GM12878 (cell line): Measurements from ENCODE around the gene NIFK. TPM values are rescaled to one million over a fixed set of nuclear protein-coding genes. Genes with fewer than 3 reads are reported as not detected.
A peak's percentile ranks its signal among the peaks of the same experiment; 100 is the strongest.

ENCODE experiments used
- CBFB ChIP-seq: IDR thresholded peaks from 2 replicates; pipeline ENCODE4 v1.6.1; 2016; ENCODE audit warnings: antibody characterized with exemption, low read depth
- CHD2 ChIP-seq: IDR thresholded peaks from 2 replicates; pipeline ENCODE4 v1.6.1; 2011; ENCODE audit warnings: low read depth, low read length, improper control_type of control experiment, borderline replicate concordance
- CTCF ChIP-seq, 3 experiments: IDR thresholded peaks in 2 of 3; conservative IDR thresholded peaks in 1 of 3; 2 replicates each; pipeline ENCODE4 v1.5.1; 2011; ENCODE audit warnings: low read depth in 3 of 3, low read length in 3 of 3, mild to moderate bottlenecking in 3 of 3, control low read depth in 2 of 3, moderate library complexity in 2 of 3, inconsistent platforms in 1 of 3, mixed read lengths in 1 of 3; ENCODE audit not compliant: control insufficient read depth in 2 of 3, insufficient read depth in 1 of 3; ENCODE audit errors: extremely low read depth in 1 of 3
- EED ChIP-seq: sonication (generic); IDR thresholded peaks from 2 replicates; pipeline ENCODE4 v1.6.1; 2016; ENCODE audit warnings: antibody characterized with exemption, low read depth
- EZH2 ChIP-seq: IDR thresholded peaks from 2 replicates; pipeline ENCODE4 v1.6.1; 2012; ENCODE audit warnings: low read depth, mild to moderate bottlenecking, control low read depth, inconsistent platforms, low read length, borderline replicate concordance; ENCODE audit not compliant: control insufficient read depth
- FOS ChIP-seq: IDR thresholded peaks from 3 replicates; pipeline ENCODE4 v1.6.1; 2011; ENCODE audit warnings: borderline replicate concordance; ENCODE audit not compliant: insufficient read length; ENCODE audit errors: extremely low read depth
- FOXM1 ChIP-seq: IDR thresholded peaks from 2 replicates; pipeline ENCODE4 v1.6.1; 2012; ENCODE audit warnings: low read depth, mild to moderate bottlenecking, inconsistent platforms, low read length, moderate library complexity
- HDAC2 ChIP-seq: fragments of 200-600 bp; sonication (generic); IDR thresholded peaks from 2 replicates; pipeline ENCODE4 v1.6.1; 2017
- KAT2A ChIP-seq: conservative IDR thresholded peaks from 2 replicates; pipeline ENCODE4 v1.6.1; 2011; ENCODE audit warnings: low read depth, low read length; ENCODE audit not compliant: control insufficient read depth
- LARP7 ChIP-seq: fragments of 450-650 bp; IDR thresholded peaks from 2 replicates; pipeline ENCODE4 v1.6.1; 2017; ENCODE audit warnings: mild to moderate bottlenecking
- NBN ChIP-seq: fragments of 450-650 bp; IDR thresholded peaks from 2 replicates; pipeline ENCODE4 v1.6.1; 2016
- PKNOX1 ChIP-seq: fragments of 450-650 bp; IDR thresholded peaks from 2 replicates; pipeline ENCODE4 v1.6.1; 2016; ENCODE audit warnings: mild to moderate bottlenecking
- SKIL ChIP-seq: fragments of 450-650 bp; IDR thresholded peaks from 2 replicates; pipeline ENCODE4 v1.6.1; 2017; ENCODE audit warnings: mild to moderate bottlenecking, low read depth, inconsistent platforms; ENCODE audit not compliant: poor library complexity, severe bottlenecking
- SMAD1 ChIP-seq: fragments of 450-650 bp; IDR thresholded peaks from 2 replicates; pipeline ENCODE4 v1.6.1; 2018; ENCODE audit warnings: mild to moderate bottlenecking, low read depth; ENCODE audit not compliant: partially characterized antibody
- SMARCA5 ChIP-seq: fragments of 450-650 bp; IDR thresholded peaks from 2 replicates; pipeline ENCODE4 v1.6.1; 2017; ENCODE audit warnings: mild to moderate bottlenecking
- STAT1 ChIP-seq: fragments of 450-650 bp; conservative IDR thresholded peaks from 2 replicates; pipeline ENCODE4 v1.6.1; 2014; ENCODE audit warnings: antibody characterized with exemption, mild to moderate bottlenecking
- SUPT20H ChIP-seq: IDR thresholded peaks from 2 replicates; pipeline ENCODE4 v1.6.1; 2011; ENCODE audit warnings: low read depth, mild to moderate bottlenecking, low read length, moderate library complexity, borderline replicate concordance; ENCODE audit not compliant: control insufficient read depth
- USF1 ChIP-seq: IDR thresholded peaks from 2 replicates; pipeline ENCODE4 v1.6.1; 2011; ENCODE audit warnings: borderline replicate concordance, low read depth, mild to moderate bottlenecking, moderate library complexity, mixed read lengths, low read length; ENCODE audit not compliant: insufficient read depth; ENCODE audit errors: extremely low read length
- ZNF274 ChIP-seq: IDR thresholded peaks from one replicate; pipeline ENCODE4 v1.8.0; 2011; ENCODE audit not compliant: insufficient read length, insufficient read depth
- ZNF622 ChIP-seq: fragments of 450-650 bp; IDR thresholded peaks from 2 replicates; pipeline ENCODE4 v1.6.1; 2017; ENCODE audit warnings: mild to moderate bottlenecking, inconsistent platforms
- ZSCAN29 ChIP-seq: fragments of 450-650 bp; IDR thresholded peaks from 2 replicates; pipeline ENCODE4 v1.6.1; 2017; ENCODE audit warnings: mild to moderate bottlenecking, moderate library complexity
- polyA plus RNA-seq, 11 experiments: library from polyadenylated mRNA; depleted of rRNA in 4 of 11; unstranded in 6 of 11; stranded (reverse) in 5 of 11; fragments of >200 nt; fragmentation: Nextera tagmentation in 4 of 11; fragmentation: Illumina TruSeq in 1 of 11; extraction: Ambion mirVana in 4 of 11; extraction: Trizol in 1 of 11; gene quantifications; 1 replicate in 1 of 11; 2 replicates in 10 of 11; pipeline versions ENCODE4 v1.2.1 to v1.2.3, GENCODE V29; 2011 to 2016; ENCODE audit warnings: inconsistent platforms in 2 of 11, missing spikeins in 2 of 11, low read depth in 1 of 11
- total RNA-seq, 4 experiments: library from RNA; depleted of rRNA in 3 of 4; stranded (reverse); fragments of >200 nt in 3 of 4; fragmentation: Illumina TruSeq in 1 of 4; extraction: Trizol in 1 of 4; gene quantifications; 2 replicates each; pipeline versions ENCODE4 v1.2.1 to v1.2.3, GENCODE V29; 2013 to 2021

The NIFK gene
- total and polyA plus RNA-seq, 10 of the 15 experiments (the other 5 are each of a cell fraction or from before 2014, with no cell fraction given) = 47.2 to 286 (median 157) TPM

GRCh38 chr2:121755237-121756111 lies 18.8 kb upstream of the NIFK start, which contains the start of gene TSN (continued):
- TF ChIP-seq PKNOX1 = peak; percentile 41; the same call in 1 of the 2 replicates
- TF ChIP-seq ZSCAN29 = no peak
- peak; percentile 71 for TF ChIP-seq LARP7
- TF ChIP-seq SMARCA5 = no peak
- no peak for TF ChIP-seq KAT2A
- TF ChIP-seq STAT1 = peak; percentile 99
- TF ChIP-seq FOXM1 = no peak
- peak; percentile 91 for TF ChIP-seq USF1
- TF ChIP-seq SUPT20H = no peak
- no peak for TF ChIP-seq CTCF (IDR thresholded peaks at IDR 0.05 in 2 of 3, conservative IDR thresholded peaks at IDR 0.05 in 1 of 3; ENCODE audit: control insufficient read depth in 2 of 3, extremely low read depth in 1 of 3, insufficient read depth in 1 of 3, low read depth in 3 of 3, low read length in 3 of 3)
- no peak for TF ChIP-seq FOS
- no peak for TF ChIP-seq SMAD1
- TF ChIP-seq HDAC2 = no peak
- TF ChIP-seq EZH2 = no peak
- no peak; the same call in 1 of the 2 replicates for TF ChIP-seq CHD2
- TF ChIP-seq NBN = 0 out of 2 replicates have a peak, but pooled peaks have one; percentile 45
- peak; percentile 78; the same call in 1 of the 2 replicates for TF ChIP-seq CBFB
- no peak for TF ChIP-seq ZNF622
- TF ChIP-seq ZNF274 = no peak
- no peak for TF ChIP-seq EED
- TF ChIP-seq SKIL = no peak
